ENCODE data around the gene OSBP2. TPM values are rescaled to one million over a fixed set of nuclear protein-coding genes. Genes with fewer than 3 reads are reported as not detected.

The OSBP2 gene
- total and polyA plus RNA-seq, 2 experiments from 2014 or later = 2.1 to 2.9 TPM

DNA sequence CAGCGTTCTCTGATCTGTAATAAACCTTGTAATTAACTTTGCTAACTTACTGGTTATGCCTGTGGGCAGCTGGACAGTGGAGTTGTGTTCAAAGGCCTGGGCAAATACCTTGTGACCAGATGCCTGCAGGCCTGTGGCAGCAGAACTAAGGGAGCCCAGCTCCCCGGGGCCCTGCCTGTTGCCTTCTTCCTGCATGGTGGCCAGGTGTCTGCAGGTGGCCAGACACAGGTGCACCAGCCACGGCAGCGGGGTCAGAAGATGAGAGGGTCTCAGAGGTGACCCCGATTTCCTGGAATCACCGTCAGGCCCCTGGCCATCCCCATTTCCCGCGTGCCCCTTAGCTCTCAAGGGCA lies 127.2 kb downstream of the OSBP2 start:
- ATAC-seq = peak; percentile 21
- Histone ChIP-seq H3K4me3 (peak overlapping the region; percentile 72), H3K36me3 (ENCODE audit: insufficient read depth) (no peaks in the 10 kb centered on the region), H3K27me3 (ENCODE audit: insufficient read depth) (peaks cover 41% of the 10 kb centered on the region), H2AFZ (peak overlapping the region; percentile 96), H4K20me1 (replicated peaks; ENCODE audit: insufficient read depth) (no peaks in the 10 kb centered on the region), H3K4me1 (ENCODE audit: insufficient read depth) (peaks cover 5% of the 10 kb centered on the region; the same call in 1 of the 2 replicates), H3F3A (replicated peaks; ENCODE audit: low read depth) (no peaks in the 10 kb centered on the region), H3K9me2 (ENCODE audit: insufficient read depth) (no peaks in the 10 kb centered on the region), H3K27ac (ENCODE audit: low read depth) (no peak overlapping the region), H3K79me2 (replicated peaks; ENCODE audit: insufficient read depth) (no peaks in the 10 kb centered on the region), H3K4me2 (peak overlapping the region; percentile 90)
- peaks cover 27% of the 10 kb centered on the region for H3K27me3 Mint-ChIP-seq (ENCODE audit: insufficient read depth, low read depth, poor library complexity)
- H3K9me3 Mint-ChIP-seq = no peaks in the 10 kb centered on the region
- H3K4me1 Mint-ChIP-seq = no peaks in the 10 kb centered on the region
- DNase-seq (ENCODE audit: low spot score) = no peak
- no peak overlapping the region for H3K27ac Mint-ChIP-seq
- peak overlapping the region; percentile 67; the same call in 2 of the 3 replicates for H3K4me3 Mint-ChIP-seq
- TF ChIP-seq, protein P1, sequence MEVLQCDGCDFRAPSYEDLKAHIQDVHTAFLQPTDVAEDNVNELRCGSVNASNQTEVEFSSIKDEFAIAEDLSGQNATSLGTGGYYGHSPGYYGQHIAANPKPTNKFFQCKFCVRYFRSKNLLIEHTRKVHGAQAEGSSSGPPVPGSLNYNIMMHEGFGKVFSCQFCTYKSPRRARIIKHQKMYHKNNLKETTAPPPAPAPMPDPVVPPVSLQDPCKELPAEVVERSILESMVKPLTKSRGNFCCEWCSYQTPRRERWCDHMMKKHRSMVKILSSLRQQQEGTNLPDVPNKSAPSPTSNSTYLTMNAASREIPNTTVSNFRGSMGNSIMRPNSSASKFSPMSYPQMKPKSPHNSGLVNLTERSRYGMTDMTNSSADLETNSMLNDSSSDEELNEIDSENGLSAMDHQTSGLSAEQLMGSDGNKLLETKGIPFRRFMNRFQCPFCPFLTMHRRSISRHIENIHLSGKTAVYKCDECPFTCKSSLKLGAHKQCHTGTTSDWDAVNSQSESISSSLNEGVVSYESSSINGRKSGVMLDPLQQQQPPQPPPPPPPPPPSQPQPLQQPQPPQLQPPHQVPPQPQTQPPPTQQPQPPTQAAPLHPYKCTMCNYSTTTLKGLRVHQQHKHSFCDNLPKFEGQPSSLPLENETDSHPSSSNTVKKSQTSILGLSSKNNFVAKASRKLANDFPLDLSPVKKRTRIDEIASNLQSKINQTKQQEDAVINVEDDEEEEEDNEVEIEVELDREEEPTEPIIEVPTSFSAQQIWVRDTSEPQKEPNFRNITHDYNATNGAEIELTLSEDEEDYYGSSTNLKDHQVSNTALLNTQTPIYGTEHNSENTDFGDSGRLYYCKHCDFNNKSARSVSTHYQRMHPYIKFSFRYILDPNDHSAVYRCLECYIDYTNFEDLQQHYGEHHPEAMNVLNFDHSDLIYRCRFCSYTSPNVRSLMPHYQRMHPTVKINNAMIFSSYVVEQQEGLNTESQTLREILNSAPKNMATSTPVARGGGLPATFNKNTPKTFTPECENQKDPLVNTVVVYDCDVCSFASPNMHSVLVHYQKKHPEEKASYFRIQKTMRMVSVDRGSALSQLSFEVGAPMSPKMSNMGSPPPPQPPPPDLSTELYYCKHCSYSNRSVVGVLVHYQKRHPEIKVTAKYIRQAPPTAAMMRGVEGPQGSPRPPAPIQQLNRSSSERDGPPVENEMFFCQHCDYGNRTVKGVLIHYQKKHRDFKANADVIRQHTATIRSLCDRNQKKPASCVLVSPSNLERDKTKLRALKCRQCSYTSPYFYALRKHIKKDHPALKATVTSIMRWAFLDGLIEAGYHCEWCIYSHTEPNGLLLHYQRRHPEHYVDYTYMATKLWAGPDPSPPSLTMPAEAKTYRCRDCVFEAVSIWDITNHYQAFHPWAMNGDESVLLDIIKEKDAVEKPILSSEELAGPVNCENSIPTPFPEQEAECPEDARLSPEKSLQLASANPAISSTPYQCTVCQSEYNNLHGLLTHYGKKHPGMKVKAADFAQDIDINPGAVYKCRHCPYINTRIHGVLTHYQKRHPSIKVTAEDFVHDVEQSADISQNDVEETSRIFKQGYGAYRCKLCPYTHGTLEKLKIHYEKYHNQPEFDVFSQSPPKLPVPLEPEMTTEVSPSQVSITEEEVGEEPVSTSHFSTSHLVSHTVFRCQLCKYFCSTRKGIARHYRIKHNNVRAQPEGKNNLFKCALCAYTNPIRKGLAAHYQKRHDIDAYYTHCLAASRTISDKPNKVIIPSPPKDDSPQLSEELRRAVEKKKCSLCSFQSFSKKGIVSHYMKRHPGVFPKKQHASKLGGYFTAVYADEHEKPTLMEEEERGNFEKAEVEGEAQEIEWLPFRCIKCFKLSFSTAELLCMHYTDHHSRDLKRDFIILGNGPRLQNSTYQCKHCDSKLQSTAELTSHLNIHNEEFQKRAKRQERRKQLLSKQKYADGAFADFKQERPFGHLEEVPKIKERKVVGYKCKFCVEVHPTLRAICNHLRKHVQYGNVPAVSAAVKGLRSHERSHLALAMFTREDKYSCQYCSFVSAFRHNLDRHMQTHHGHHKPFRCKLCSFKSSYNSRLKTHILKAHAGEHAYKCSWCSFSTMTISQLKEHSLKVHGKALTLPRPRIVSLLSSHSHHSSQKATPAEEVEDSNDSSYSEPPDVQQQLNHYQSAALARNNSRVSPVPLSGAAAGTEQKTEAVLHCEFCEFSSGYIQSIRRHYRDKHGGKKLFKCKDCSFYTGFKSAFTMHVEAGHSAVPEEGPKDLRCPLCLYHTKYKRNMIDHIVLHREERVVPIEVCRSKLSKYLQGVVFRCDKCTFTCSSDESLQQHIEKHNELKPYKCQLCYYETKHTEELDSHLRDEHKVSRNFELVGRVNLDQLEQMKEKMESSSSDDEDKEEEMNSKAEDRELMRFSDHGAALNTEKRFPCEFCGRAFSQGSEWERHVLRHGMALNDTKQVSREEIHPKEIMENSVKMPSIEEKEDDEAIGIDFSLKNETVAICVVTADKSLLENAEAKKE (CRISPR knock-in tag; IDR thresholded peaks at IDR 0.05) = no peak
- TF ChIP-seq, protein P2, sequence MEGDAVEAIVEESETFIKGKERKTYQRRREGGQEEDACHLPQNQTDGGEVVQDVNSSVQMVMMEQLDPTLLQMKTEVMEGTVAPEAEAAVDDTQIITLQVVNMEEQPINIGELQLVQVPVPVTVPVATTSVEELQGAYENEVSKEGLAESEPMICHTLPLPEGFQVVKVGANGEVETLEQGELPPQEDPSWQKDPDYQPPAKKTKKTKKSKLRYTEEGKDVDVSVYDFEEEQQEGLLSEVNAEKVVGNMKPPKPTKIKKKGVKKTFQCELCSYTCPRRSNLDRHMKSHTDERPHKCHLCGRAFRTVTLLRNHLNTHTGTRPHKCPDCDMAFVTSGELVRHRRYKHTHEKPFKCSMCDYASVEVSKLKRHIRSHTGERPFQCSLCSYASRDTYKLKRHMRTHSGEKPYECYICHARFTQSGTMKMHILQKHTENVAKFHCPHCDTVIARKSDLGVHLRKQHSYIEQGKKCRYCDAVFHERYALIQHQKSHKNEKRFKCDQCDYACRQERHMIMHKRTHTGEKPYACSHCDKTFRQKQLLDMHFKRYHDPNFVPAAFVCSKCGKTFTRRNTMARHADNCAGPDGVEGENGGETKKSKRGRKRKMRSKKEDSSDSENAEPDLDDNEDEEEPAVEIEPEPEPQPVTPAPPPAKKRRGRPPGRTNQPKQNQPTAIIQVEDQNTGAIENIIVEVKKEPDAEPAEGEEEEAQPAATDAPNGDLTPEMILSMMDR (conservative IDR thresholded peaks at IDR 0.05; ENCODE audit: low read depth in 2 of 2) = no peak
- TF ChIP-seq JUNB (IDR thresholded peaks at IDR 0.05; ENCODE audit: unreplicated experiment) (no peak), STAT1 (IDR thresholded peaks at IDR 0.05; ENCODE audit: unreplicated experiment) (no peak), NANOG (IDR thresholded peaks at IDR 0.05; ENCODE audit: borderline replicate concordance) (no peak), ZNF114 (CRISPR knock-in tag; IDR thresholded peaks at IDR 0.05) (no peak), POLR2AphosphoS5 (IDR thresholded peaks at IDR 0.05; ENCODE audit: low read depth) (no peak), ZNF331 (CRISPR knock-in tag; IDR thresholded peaks at IDR 0.05; ENCODE audit: low read depth) (no peak), EZH2phosphoT487 (IDR thresholded peaks at IDR 0.05; ENCODE audit: unreplicated experiment) (no peak), EZH2 (IDR thresholded peaks at IDR 0.05; ENCODE audit: low read depth, unreplicated experiment) (no peak), CREB1 (CRISPR knock-in tag; IDR thresholded peaks at IDR 0.05; ENCODE audit: low read depth) (no peak)
- TF ChIP-seq, protein P3, sequence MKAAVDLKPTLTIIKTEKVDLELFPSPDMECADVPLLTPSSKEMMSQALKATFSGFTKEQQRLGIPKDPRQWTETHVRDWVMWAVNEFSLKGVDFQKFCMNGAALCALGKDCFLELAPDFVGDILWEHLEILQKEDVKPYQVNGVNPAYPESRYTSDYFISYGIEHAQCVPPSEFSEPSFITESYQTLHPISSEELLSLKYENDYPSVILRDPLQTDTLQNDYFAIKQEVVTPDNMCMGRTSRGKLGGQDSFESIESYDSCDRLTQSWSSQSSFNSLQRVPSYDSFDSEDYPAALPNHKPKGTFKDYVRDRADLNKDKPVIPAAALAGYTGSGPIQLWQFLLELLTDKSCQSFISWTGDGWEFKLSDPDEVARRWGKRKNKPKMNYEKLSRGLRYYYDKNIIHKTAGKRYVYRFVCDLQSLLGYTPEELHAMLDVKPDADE (IDR thresholded peaks at IDR 0.05) = no peak
- H3K36me3 Mint-ChIP-seq (ENCODE audit: low read depth) = no peaks in the 10 kb centered on the region
